ENCODE results near the gene COPS4.

DNA sequence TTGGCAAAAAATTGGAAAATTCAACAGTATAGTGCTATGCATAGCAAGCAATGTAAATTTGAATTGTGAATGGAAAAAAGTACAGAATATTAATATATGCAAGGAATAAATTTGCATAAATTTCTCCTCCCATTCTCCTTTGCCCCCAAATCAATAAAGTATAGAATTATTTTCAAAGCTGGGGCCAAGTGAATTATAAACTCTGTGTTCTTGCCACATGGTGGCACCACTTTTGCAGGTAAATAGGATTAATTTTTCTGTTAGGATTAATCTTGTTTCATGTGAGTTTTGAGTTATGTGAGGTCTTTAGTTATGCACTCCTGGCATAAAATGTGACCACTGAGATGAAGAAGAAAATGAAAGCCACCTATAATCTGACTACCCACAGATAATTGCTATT, 19.9 kb downstream of the COPS4 start:
- TF ChIP-seq POLR2AphosphoS5 (IDR thresholded peaks at IDR 0.05; ENCODE audit: borderline replicate concordance, low read depth, low read length): no peak
- TF ChIP-seq EZH2 (IDR thresholded peaks at IDR 0.05): no peak
- TF ChIP-seq FOXP2 (optimal IDR thresholded peaks at IDR 0.05; ENCODE audit: control extremely low read depth, extremely low read length, insufficient read depth): no peak
